Tibial nerve (tissue), 3 donors: ENCODE data around the gene STAT4.

Source experiments
- POLR2A ChIP-seq, 2 donors: fragments of 450-650 bp; IDR thresholded peaks; one replicate each; pipeline ENCODE4 v1.6.1; 2017; ENCODE audit warnings: antibody characterized with exemption in 2 of 2, mild to moderate bottlenecking in 2 of 2, moderate library complexity in 2 of 2
- TF ChIP-seq, protein P1 (sequence below), 5 experiments: fragments of 200-600 bp in 3 of 5; fragments of 450-650 bp in 2 of 5; sonication (generic) in 3 of 5; IDR thresholded peaks; one replicate each; pipeline ENCODE4 v1.5.1; 2016 to 2019; ENCODE audit warnings: antibody characterized with exemption in 5 of 5, mild to moderate bottlenecking in 3 of 5, moderate library complexity in 2 of 5

DNA sequence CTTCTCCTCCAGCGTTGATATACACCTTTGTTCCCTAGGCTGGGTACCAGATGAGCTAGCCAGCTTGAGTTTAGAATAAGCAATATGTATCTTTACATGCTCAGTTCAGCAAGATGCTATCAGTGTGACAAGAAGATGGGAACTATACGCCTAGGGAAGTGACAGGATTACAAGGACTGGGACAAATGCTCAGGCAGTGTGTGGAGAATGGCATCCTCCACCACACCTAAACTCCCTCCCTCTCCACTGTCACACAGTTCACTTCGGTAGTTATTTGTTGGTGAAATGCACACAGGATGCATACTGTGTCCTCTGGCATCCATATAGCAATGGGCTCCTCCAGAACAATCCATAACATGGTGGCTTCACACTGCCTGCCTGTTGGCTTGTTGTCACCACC, 144.5 kb downstream of the STAT4 start:
- TF ChIP-seq, protein P1, sequence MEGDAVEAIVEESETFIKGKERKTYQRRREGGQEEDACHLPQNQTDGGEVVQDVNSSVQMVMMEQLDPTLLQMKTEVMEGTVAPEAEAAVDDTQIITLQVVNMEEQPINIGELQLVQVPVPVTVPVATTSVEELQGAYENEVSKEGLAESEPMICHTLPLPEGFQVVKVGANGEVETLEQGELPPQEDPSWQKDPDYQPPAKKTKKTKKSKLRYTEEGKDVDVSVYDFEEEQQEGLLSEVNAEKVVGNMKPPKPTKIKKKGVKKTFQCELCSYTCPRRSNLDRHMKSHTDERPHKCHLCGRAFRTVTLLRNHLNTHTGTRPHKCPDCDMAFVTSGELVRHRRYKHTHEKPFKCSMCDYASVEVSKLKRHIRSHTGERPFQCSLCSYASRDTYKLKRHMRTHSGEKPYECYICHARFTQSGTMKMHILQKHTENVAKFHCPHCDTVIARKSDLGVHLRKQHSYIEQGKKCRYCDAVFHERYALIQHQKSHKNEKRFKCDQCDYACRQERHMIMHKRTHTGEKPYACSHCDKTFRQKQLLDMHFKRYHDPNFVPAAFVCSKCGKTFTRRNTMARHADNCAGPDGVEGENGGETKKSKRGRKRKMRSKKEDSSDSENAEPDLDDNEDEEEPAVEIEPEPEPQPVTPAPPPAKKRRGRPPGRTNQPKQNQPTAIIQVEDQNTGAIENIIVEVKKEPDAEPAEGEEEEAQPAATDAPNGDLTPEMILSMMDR (IDR thresholded peaks at IDR 0.05) = no peak
- no peak for TF ChIP-seq POLR2A (IDR thresholded peaks at IDR 0.05)
